Measurements from ENCODE around the gene CEP164.

- TF ChIP-seq POLR2A (IDR thresholded peaks at IDR 0.05; ENCODE audit: low read depth, low read length) (no peak), ELK1 (IDR thresholded peaks at IDR 0.05; ENCODE audit: borderline replicate concordance, low read depth, low read length) (no peak)
Observed at GRCh38 chr11:117334896-117335295, 7.2 kb downstream of the CEP164 start.

Measured in IMR-90 (cell line).